Fibroblast of lung (primary cell): ENCODE results near the gene ANKRD45. TPM values are rescaled to one million over a fixed set of nuclear protein-coding genes. Genes with fewer than 3 reads are reported as not detected.
"Not testable (repeated sequence)": the region's sequence is repeated elsewhere in the genome, so short reads cannot be mapped to it uniquely, and the experiment has no call there.

Experiments
- DNase-seq, 2 donors: peaks; one replicate each; pipeline versions ENCODE4 v3.0.0 to v3.0.0-alpha.2; 2010; ENCODE audit warnings: low read depth in 2 of 2
- H2AFZ ChIP-seq: 2 replicates; pipeline ENCODE4 v1.5.1; 2012; ENCODE audit warnings: low read length, control low read depth, inconsistent platforms
- H3K27ac ChIP-seq: 2 replicates; pipeline ENCODE4 v1.5.1; 2011; ENCODE audit warnings: low read length, control low read depth; ENCODE audit not compliant: insufficient read depth
- H3K27me3 ChIP-seq: 2 replicates; pipeline ENCODE4 v1.5.1; 2011; ENCODE audit warnings: mild to moderate bottlenecking, low read length; ENCODE audit not compliant: control insufficient read depth, insufficient read depth
- H3K36me3 ChIP-seq: 2 replicates; pipeline ENCODE4 v1.5.1; 2011; ENCODE audit warnings: low read length; ENCODE audit not compliant: control insufficient read depth, insufficient read depth
- H3K4me1 ChIP-seq: 2 replicates; pipeline ENCODE4 v1.5.1; 2011; ENCODE audit warnings: low read length; ENCODE audit not compliant: control insufficient read depth, insufficient read depth; ENCODE audit errors: extremely low read depth
- H3K4me2 ChIP-seq: 2 replicates; pipeline ENCODE4 v1.5.1; 2011; ENCODE audit warnings: low read length, control low read depth; ENCODE audit not compliant: insufficient read depth; ENCODE audit errors: extremely low read depth
- H3K4me3 ChIP-seq, 4 experiments: fragments of 200-600 bp in 1 of 4; sonication (generic) in 1 of 4; replicated peaks in 1 of 4; 2 replicates each; pipeline ENCODE4 v1.5.1; 2011 to 2016; ENCODE audit warnings: low read length in 4 of 4, low read depth in 3 of 4, mild to moderate bottlenecking in 3 of 4, control low read depth in 2 of 4, inconsistent platforms in 1 of 4, mixed read lengths in 1 of 4; ENCODE audit not compliant: insufficient read depth in 1 of 4; ENCODE audit errors: control extremely low read depth in 1 of 4
- H3K79me2 ChIP-seq: 2 replicates; pipeline ENCODE4 v1.5.1; 2012; ENCODE audit warnings: mild to moderate bottlenecking, low read length, inconsistent platforms; ENCODE audit not compliant: control insufficient read depth, insufficient read depth
- H3K9ac ChIP-seq: 2 replicates; pipeline ENCODE4 v1.5.1; 2011; ENCODE audit warnings: mild to moderate bottlenecking, low read length, control low read depth; ENCODE audit not compliant: insufficient read depth
- H3K9me3 ChIP-seq: 2 replicates; pipeline ENCODE4 v1.5.1; 2012; ENCODE audit warnings: low read depth, low read length; ENCODE audit not compliant: control insufficient read depth, insufficient read depth
- H4K20me1 ChIP-seq: 2 replicates; pipeline ENCODE4 v1.5.1; 2011; ENCODE audit warnings: low read length; ENCODE audit not compliant: control insufficient read depth, insufficient read depth; ENCODE audit errors: extremely low read depth
- EZH2 ChIP-seq: IDR thresholded peaks from 2 replicates; pipeline ENCODE4 v1.5.1; 2012; ENCODE audit warnings: low read length, control low read depth, mild to moderate bottlenecking; ENCODE audit errors: missing control alignments
- polyA plus RNA-seq, 2 donors: library from polyadenylated mRNA; depleted of rRNA in 1 of 2; stranded (reverse) in 1 of 2; unstranded in 1 of 2; fragments of >200 nt; gene quantifications; 2 replicates each; pipeline ENCODE4 v1.2.1, GENCODE V29; 2011 to 2012; ENCODE audit warnings: missing spikeins in 1 of 2
- total RNA-seq: library from RNA; depleted of rRNA; stranded (reverse); fragments of >200 nt; gene quantifications from 2 replicates; pipeline ENCODE4 v1.2.1, GENCODE V29; 2014
- TF ChIP-seq, protein P1 (sequence below), 2 donors: IDR thresholded peaks in 1 of 2; conservative IDR thresholded peaks in 1 of 2; 1 replicate in 1 of 2; 2 replicates in 1 of 2; pipeline ENCODE4 v1.5.1; 2011 to 2012; ENCODE audit warnings: low read length in 2 of 2, control low read depth in 1 of 2, inconsistent platforms in 1 of 2, low read depth in 1 of 2, mild to moderate bottlenecking in 1 of 2

The ANKRD45 gene
- total and polyA plus RNA-seq, 2 donors (not counting 1 experiment from before 2014, with no cell fraction given) = 0.43 to 1.7 TPM

DNA sequence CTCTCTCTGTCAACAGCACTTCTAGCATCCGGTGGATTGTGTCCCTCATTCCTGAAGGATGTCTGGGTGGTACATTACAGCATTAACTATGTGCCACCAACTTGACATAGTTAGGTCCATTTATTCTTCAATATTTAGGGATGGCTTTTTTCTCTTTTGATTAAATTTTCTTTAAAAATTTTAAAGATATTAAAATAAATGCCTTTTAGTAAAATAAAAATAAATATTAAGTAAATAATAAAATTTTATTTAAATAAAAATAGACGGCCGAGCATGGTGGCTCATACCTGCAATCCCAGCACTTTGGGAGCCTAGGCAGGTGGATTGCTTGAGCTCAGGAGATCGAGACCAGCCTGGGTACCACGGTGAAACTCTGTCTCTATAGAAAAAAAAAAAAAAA is 35.5 kb upstream of the ANKRD45 start:
- Histone ChIP-seq H3K4me3 (no peak overlapping the region), H3K27me3 (peaks cover 12% of the 10 kb centered on the region), H3K79me2 (no peaks in the 10 kb centered on the region), H2AFZ (no peak overlapping the region), H3K9ac (no peak overlapping the region), H3K9me3 (no peaks in the 10 kb centered on the region), H4K20me1 (no peaks in the 10 kb centered on the region), H3K4me2 (no peak overlapping the region), H3K27ac (no peak overlapping the region), H3K4me1 (no peaks in the 10 kb centered on the region), H3K36me3 (no peaks in the 10 kb centered on the region)
- no peak for DNase-seq
- TF ChIP-seq EZH2 = no peak
- TF ChIP-seq, protein P1, sequence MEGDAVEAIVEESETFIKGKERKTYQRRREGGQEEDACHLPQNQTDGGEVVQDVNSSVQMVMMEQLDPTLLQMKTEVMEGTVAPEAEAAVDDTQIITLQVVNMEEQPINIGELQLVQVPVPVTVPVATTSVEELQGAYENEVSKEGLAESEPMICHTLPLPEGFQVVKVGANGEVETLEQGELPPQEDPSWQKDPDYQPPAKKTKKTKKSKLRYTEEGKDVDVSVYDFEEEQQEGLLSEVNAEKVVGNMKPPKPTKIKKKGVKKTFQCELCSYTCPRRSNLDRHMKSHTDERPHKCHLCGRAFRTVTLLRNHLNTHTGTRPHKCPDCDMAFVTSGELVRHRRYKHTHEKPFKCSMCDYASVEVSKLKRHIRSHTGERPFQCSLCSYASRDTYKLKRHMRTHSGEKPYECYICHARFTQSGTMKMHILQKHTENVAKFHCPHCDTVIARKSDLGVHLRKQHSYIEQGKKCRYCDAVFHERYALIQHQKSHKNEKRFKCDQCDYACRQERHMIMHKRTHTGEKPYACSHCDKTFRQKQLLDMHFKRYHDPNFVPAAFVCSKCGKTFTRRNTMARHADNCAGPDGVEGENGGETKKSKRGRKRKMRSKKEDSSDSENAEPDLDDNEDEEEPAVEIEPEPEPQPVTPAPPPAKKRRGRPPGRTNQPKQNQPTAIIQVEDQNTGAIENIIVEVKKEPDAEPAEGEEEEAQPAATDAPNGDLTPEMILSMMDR (conservative IDR thresholded peaks at IDR 0.05 in 1 of 2, IDR thresholded peaks at IDR 0.05 in 1 of 2; ENCODE audit: low read depth in 1 of 2, low read length in 2 of 2) = no peak

DNA sequence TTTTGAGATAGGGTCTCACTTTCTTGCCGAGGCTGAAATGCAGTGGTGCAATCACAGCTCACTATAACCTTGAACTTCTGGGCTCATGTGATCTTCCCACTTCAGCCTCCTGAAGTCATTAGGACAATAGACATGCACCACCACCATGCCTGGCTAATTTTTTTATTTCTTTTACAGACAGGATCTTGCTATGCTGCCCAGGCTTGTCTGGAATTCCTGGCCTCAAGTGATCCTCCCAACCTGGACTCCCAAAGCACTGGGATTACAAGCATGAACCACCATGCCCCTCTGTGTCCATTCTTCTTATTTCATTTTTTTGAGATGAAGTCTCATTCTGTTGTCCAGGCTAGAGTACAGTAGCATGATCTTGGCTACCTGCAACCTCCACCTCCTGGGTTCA is 33.1 kb upstream of the ANKRD45 start:
- Histone ChIP-seq H3K27ac (no peak overlapping the region), H3K4me1 (no peaks in the 10 kb centered on the region), H3K36me3 (no peaks in the 10 kb centered on the region), H2AFZ (no peak overlapping the region), H3K9me3 (no peaks in the 10 kb centered on the region), H3K27me3 (peaks cover 6% of the 10 kb centered on the region), H4K20me1 (no peaks in the 10 kb centered on the region), H3K4me2 (no peak overlapping the region), H3K4me3 (no peak overlapping the region), H3K9ac (no peak overlapping the region), H3K79me2 (no peaks in the 10 kb centered on the region)
- no peak for DNase-seq
- TF ChIP-seq EZH2 = no peak
- TF ChIP-seq, protein P1 (conservative IDR thresholded peaks at IDR 0.05 in 1 of 2, IDR thresholded peaks at IDR 0.05 in 1 of 2; ENCODE audit: low read depth in 1 of 2, low read length in 2 of 2) = no peak

DNA sequence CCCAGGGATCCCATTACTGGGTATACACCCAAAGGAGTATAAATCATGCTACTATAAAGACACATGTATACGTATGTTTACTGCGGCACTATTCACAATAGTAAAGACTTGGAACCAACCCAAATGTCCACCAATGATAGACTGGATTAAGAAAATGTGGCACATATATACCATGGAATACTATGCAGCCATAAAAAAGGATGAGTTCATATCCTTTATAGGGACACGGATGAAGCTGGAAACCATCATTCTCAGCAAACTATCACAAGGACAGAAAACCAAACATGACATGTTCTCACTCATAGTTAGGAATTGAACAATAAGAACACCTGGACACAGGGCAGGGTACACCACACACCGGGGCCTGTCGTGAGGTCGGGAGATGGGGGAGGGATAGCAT is 31.6 kb upstream of the ANKRD45 start:
- not testable (repeated sequence) for H3K4me2 ChIP-seq, H3K27me3 ChIP-seq, H2AFZ ChIP-seq, H3K36me3 ChIP-seq, H4K20me1 ChIP-seq, H3K9me3 ChIP-seq, H3K27ac ChIP-seq, H3K4me1 ChIP-seq, H3K79me2 ChIP-seq, H3K9ac ChIP-seq, DNase-seq, H3K4me3 ChIP-seq
